Thyroid gland (tissue), 4 donors: ENCODE measurements around the gene SHISA8.

Experiments
- POLR2A ChIP-seq, 2 donors: fragments of 450-650 bp; IDR thresholded peaks; one replicate each; pipeline ENCODE4 v1.6.1; 2017; ENCODE audit warnings: antibody characterized with exemption in 2 of 2, mild to moderate bottlenecking in 2 of 2, moderate library complexity in 1 of 2
- TF ChIP-seq, protein P1 (sequence below), 6 experiments: fragments of 200-600 bp in 3 of 6; fragments of 450-650 bp in 3 of 6; sonication (generic) in 3 of 6; IDR thresholded peaks; one replicate each; pipeline ENCODE4 v1.5.1; 2016 to 2019; ENCODE audit warnings: antibody characterized with exemption in 6 of 6, mild to moderate bottlenecking in 2 of 6, inconsistent platforms in 1 of 6, moderate library complexity in 1 of 6

DNA sequence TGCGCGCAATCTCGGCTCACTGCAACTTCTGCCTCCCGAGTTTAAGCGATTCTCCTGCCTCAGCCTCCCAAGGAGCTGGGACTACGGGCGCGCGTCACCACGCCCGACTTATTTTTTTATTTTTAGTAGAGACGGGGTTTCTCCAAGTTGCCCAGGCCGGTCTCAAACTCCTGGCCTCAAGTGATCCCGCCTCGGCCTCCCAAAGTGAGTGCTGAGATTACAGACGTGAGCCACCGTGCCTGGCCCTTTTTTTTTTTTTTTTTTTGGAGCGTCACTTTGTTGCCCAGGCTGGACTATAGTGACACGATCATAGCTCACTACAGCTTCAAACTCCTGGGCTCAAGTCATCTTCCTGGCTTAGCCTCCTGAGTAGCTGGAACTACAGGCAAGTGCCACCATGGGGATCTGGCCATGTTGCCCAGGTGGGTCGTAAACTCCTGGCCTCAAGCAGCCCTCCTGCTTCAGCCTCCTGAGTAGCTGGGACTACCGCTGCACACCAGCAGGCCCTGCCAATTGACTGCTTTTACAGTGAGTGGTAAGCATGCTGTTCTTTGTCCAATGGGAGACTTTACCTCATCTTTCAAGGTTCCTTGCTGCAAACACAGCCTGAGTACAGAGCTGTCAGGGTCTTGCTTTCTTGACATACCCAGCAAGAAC is 32.7 kb upstream of the SHISA8 start:
- TF ChIP-seq, protein P1, sequence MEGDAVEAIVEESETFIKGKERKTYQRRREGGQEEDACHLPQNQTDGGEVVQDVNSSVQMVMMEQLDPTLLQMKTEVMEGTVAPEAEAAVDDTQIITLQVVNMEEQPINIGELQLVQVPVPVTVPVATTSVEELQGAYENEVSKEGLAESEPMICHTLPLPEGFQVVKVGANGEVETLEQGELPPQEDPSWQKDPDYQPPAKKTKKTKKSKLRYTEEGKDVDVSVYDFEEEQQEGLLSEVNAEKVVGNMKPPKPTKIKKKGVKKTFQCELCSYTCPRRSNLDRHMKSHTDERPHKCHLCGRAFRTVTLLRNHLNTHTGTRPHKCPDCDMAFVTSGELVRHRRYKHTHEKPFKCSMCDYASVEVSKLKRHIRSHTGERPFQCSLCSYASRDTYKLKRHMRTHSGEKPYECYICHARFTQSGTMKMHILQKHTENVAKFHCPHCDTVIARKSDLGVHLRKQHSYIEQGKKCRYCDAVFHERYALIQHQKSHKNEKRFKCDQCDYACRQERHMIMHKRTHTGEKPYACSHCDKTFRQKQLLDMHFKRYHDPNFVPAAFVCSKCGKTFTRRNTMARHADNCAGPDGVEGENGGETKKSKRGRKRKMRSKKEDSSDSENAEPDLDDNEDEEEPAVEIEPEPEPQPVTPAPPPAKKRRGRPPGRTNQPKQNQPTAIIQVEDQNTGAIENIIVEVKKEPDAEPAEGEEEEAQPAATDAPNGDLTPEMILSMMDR (IDR thresholded peaks at IDR 0.05): no peak
- no peak for TF ChIP-seq POLR2A (IDR thresholded peaks at IDR 0.05)
